WTC11 (cell line): Measurements from ENCODE around the gene AVL9.

Source experiments
- ATF1 ChIP-seq: sonication (generic); formaldehyde crosslinking; IDR thresholded peaks from 2 replicates; pipeline ENCODE4 v1.8.1; 2023; ENCODE audit warnings: mild to moderate bottlenecking, moderate library complexity, missing genetic modification reagents
- ATF2 ChIP-seq: sonication (generic); formaldehyde crosslinking; IDR thresholded peaks from 2 replicates; pipeline ENCODE4 v1.8.1; 2022; ENCODE audit warnings: low read depth, missing genetic modification reagents, borderline replicate concordance
- CREM ChIP-seq: sonication (generic); formaldehyde crosslinking; IDR thresholded peaks from 2 replicates; pipeline ENCODE4 v1.8.1; 2022; ENCODE audit warnings: mild to moderate bottlenecking, missing genetic modification reagents, moderate library complexity
- CTCF ChIP-seq: fragments of 200-600 bp; IDR thresholded peaks from 2 replicates; pipeline ENCODE4 v1.8.0; 2022; ENCODE audit warnings: antibody characterized with exemption
- E2F1 ChIP-seq: sonication (generic); formaldehyde crosslinking; IDR thresholded peaks from 2 replicates; pipeline ENCODE4 v1.8.0; 2022; ENCODE audit warnings: mild to moderate bottlenecking, missing genetic modification reagents
- KAT7 ChIP-seq: sonication (generic); formaldehyde crosslinking; IDR thresholded peaks from 2 replicates; pipeline ENCODE4 v1.8.1; 2023; ENCODE audit warnings: missing genetic modification reagents, mild to moderate bottlenecking, borderline replicate concordance
- NR3C1 ChIP-seq: sonication (generic); formaldehyde crosslinking; conservative IDR thresholded peaks from 2 replicates; pipeline ENCODE4 v1.8.1; 2023; ENCODE audit warnings: low read depth, mild to moderate bottlenecking, missing genetic modification reagents
- TEAD1 ChIP-seq: sonication (generic); formaldehyde crosslinking; IDR thresholded peaks from 2 replicates; pipeline ENCODE4 v1.8.0; 2022; ENCODE audit warnings: mild to moderate bottlenecking, missing genetic modification reagents
- TEAD4 ChIP-seq: sonication (generic); formaldehyde crosslinking; IDR thresholded peaks from 2 replicates; pipeline ENCODE4 v1.8.0; 2022; ENCODE audit warnings: mild to moderate bottlenecking, missing genetic modification reagents
- USF2 ChIP-seq: sonication (generic); formaldehyde crosslinking; IDR thresholded peaks from 2 replicates; pipeline ENCODE4 v1.8.1; 2023; ENCODE audit warnings: mild to moderate bottlenecking, missing genetic modification reagents, moderate library complexity
- ZNF121 ChIP-seq: sonication (generic); formaldehyde crosslinking; IDR thresholded peaks from 2 replicates; pipeline ENCODE4 v1.8.0; 2023; ENCODE audit warnings: missing genetic modification reagents
- ZNF232 ChIP-seq: sonication (generic); formaldehyde crosslinking; IDR thresholded peaks from 2 replicates; pipeline ENCODE4 v1.8.0; 2022; ENCODE audit warnings: mild to moderate bottlenecking, missing genetic modification reagents
- ZNF396 ChIP-seq: fragments of 250-450 bp; sonication (Bioruptor Pico); IDR thresholded peaks from 2 replicates; pipeline ENCODE4 v1.8.0; 2021; ENCODE audit warnings: mild to moderate bottlenecking, moderate library complexity, borderline replicate concordance

- TF ChIP-seq TEAD4 (CRISPR knock-in tag) (no peak), USF2 (no peak), E2F1 (no peak), CTCF (no peak), ZNF232 (CRISPR knock-in tag) (no peak), ZNF396 (CRISPR knock-in tag) (no peak), CREM (CRISPR knock-in tag) (no peak), TEAD1 (CRISPR knock-in tag) (no peak), ATF2 (CRISPR knock-in tag) (no peak), NR3C1 (no peak), ATF1 (CRISPR knock-in tag) (no peak), ZNF121 (CRISPR knock-in tag) (no peak), KAT7 (no peak)
These were observed 32.3 kb upstream of the AVL9 start for GRCh38 chr7:32462977-32463376.
